Fibroblast of pulmonary artery (primary cell): ENCODE measurements around the gene ASPM.

Source experiments
- DNase-seq: peaks from one replicate; pipeline ENCODE4 v3.0.0-alpha.2; 2010; ENCODE audit warnings: low read depth
- H3K4me3 ChIP-seq: replicated peaks from 2 replicates; pipeline ENCODE4 v1.5.1; 2011; ENCODE audit warnings: low read depth, mild to moderate bottlenecking, control low read depth, low read length, moderate library complexity
- TF ChIP-seq, protein P1 (sequence below): IDR thresholded peaks from 2 replicates; pipeline ENCODE4 v1.5.1; 2011; ENCODE audit warnings: mild to moderate bottlenecking, control low read depth, low read length, inconsistent platforms; ENCODE audit errors: missing control alignments

ASPM gene

DNA sequence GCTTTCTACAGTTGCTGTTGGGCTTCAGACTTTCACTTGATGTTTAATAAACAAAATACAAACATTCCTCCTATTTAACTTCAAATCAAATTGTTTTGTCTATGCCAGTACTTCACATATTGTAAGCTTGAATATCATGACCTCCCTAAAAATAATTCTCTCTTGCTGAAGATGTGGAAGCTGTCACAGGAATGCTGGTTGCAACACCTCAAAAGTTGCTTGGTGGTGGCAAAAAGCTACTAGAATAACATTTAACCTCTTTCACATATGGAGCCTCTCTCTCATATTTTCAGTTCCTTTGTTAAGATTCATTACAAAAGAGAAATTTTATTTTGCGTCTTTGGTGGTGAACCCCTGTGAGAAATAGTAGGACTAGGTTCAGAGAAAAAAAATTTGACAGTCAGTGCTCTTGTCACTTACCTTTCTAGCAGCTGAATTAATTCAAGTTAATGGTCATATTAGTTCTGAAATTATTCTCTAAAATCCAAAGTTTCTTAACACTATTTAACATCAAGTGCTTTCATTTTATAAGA is 53.9 kb downstream of the ASPM start:
- H3K4me3 ChIP-seq, result no peak overlapping the region
- TF ChIP-seq, protein P1, sequence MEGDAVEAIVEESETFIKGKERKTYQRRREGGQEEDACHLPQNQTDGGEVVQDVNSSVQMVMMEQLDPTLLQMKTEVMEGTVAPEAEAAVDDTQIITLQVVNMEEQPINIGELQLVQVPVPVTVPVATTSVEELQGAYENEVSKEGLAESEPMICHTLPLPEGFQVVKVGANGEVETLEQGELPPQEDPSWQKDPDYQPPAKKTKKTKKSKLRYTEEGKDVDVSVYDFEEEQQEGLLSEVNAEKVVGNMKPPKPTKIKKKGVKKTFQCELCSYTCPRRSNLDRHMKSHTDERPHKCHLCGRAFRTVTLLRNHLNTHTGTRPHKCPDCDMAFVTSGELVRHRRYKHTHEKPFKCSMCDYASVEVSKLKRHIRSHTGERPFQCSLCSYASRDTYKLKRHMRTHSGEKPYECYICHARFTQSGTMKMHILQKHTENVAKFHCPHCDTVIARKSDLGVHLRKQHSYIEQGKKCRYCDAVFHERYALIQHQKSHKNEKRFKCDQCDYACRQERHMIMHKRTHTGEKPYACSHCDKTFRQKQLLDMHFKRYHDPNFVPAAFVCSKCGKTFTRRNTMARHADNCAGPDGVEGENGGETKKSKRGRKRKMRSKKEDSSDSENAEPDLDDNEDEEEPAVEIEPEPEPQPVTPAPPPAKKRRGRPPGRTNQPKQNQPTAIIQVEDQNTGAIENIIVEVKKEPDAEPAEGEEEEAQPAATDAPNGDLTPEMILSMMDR, result no peak
- peak; percentile 21 for DNase-seq

GRCh38 chr1:197083474-197083873 is 63.0 kb downstream of the ASPM start:
- TF ChIP-seq, protein P1, result no peak
- no peak overlapping the region for H3K4me3 ChIP-seq
- DNase-seq, result no peak

DNA sequence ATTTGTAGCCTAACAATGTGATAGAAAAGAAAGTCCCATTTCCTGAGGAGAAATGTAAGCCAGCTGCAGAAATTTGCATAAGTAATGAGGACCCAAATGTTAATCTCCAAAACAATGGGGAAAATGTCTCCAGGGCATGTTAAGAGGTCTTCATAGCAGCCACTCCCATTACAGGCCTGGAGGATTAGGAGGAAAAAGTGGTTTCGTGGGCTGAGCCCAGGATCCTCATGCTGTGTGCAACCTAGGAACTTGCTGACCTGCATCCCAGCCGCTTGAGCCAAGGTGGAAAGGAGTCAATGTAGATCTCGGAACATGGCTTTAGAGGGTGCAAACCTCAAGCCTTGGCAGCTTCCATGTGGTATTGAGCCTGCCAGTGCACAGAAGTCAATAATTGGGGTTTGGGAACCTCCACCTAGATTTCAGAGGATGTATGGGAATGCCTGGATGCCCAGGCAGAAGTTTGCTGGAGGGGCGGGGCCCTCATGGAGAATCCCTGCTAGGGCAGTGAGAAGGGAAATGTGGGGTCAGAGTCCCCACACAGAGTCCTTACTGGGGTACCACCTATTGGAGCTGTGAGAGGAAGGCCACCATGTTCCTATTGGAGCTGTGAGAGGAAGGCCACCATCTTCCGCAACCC is 65.2 kb downstream of the ASPM start:
- no peak for DNase-seq
- TF ChIP-seq, protein P1, result no peak
- no peak overlapping the region for H3K4me3 ChIP-seq

- no peak overlapping the region for H3K4me3 ChIP-seq
- TF ChIP-seq, protein P1, result no peak
- no peak for DNase-seq
These were observed 66.1 kb downstream of the ASPM start for GRCh38 chr1:197080323-197080722.

DNA sequence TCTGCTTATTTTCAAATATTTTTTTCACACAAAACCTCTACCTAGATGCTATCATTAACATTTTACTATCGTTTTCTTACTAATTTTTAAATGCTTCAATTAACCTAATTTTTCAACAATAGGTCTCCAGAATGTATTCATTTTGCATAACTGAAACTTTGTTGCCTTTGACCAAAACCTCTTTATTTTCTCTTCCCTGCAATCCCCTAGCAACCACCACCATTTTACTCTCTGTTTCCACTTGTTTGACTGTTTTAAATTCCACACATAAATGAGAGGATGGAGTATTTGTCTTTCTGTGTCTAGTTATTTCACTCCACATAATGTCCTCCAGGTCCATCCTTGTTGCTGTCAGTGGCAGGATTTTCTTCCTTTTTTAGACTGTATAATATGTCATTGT is 69.9 kb downstream of the ASPM start:
- no peak overlapping the region for H3K4me3 ChIP-seq
- DNase-seq, result no peak
- TF ChIP-seq, protein P1, result no peak

- TF ChIP-seq, protein P1, result no peak
- no peak for DNase-seq
- no peak overlapping the region for H3K4me3 ChIP-seq
These were observed 72.5 kb downstream of the ASPM start for GRCh38 chr1:197073978-197074377.

GRCh38 chr1:197067457-197067818 is 79.0 kb downstream of the ASPM start:
- TF ChIP-seq, protein P1, result no peak
- DNase-seq, result no peak
- H3K4me3 ChIP-seq, result no peak overlapping the region
